Duodenal mucosa (tissue), 2 donors: ENCODE data around the gene SCRN1.

Experiments
- H3K27ac ChIP-seq: one replicate; pipeline ENCODE4 v1.7.0; 2013; ENCODE audit warnings: low read depth, low read length
- H3K27me3 ChIP-seq, 2 donors: one replicate each; pipeline ENCODE4 v1.7.0; 2013; ENCODE audit warnings: low read length in 2 of 2, control low read depth in 1 of 2; ENCODE audit not compliant: insufficient read depth in 2 of 2, control insufficient read depth in 1 of 2
- H3K36me3 ChIP-seq, 2 donors: one replicate each; pipeline ENCODE4 v1.7.0; 2013; ENCODE audit warnings: low read length in 2 of 2, control low read depth in 1 of 2; ENCODE audit not compliant: insufficient read depth in 2 of 2, control insufficient read depth in 1 of 2
- H3K4me1 ChIP-seq, 2 donors: one replicate each; pipeline ENCODE4 v1.7.0; 2013; ENCODE audit warnings: low read length in 2 of 2, control low read depth in 1 of 2; ENCODE audit not compliant: insufficient read depth in 2 of 2, control insufficient read depth in 1 of 2
- H3K4me3 ChIP-seq, 2 donors: one replicate each; pipeline ENCODE4 v1.7.0; 2013; ENCODE audit warnings: low read length in 2 of 2, low read depth in 1 of 2
- H3K9ac ChIP-seq, 2 donors: one replicate each; pipeline ENCODE4 v1.7.0; 2013; ENCODE audit warnings: low read length in 2 of 2, low read depth in 1 of 2
- H3K9me3 ChIP-seq, 2 donors: one replicate each; pipeline ENCODE4 v1.7.0; 2013; ENCODE audit warnings: low read length in 2 of 2, control low read depth in 1 of 2; ENCODE audit not compliant: control insufficient read depth in 1 of 2

The SCRN1 gene

GRCh38 chr7:30010021-30010420, 20.4 kb upstream of the SCRN1 start:
- Histone ChIP-seq H3K4me1 (no peaks in the 10 kb centered on the region), H3K36me3 (peaks cover 0 to 7% of the 10 kb centered on the region in 2 donors), H3K9me3 (no peaks in the 10 kb centered on the region), H3K4me3 (no peak overlapping the region), H3K27ac (no peak overlapping the region), H3K9ac (no peak overlapping the region), H3K27me3 (no peaks in the 10 kb centered on the region)

GRCh38 chr7:30005464-30005863, 15.9 kb upstream of the SCRN1 start:
- H3K36me3 ChIP-seq: no peaks in the 10 kb centered on the region
- no peak overlapping the region for H3K9ac ChIP-seq
- H3K27me3 ChIP-seq: no peaks in the 10 kb centered on the region
- H3K4me3 ChIP-seq: no peak overlapping the region
- no peaks in the 10 kb centered on the region for H3K4me1 ChIP-seq
- no peak overlapping the region for H3K27ac ChIP-seq
- H3K9me3 ChIP-seq: no peaks in the 10 kb centered on the region

- no peaks in the 10 kb centered on the region for H3K4me1 ChIP-seq
- no peak overlapping the region for H3K4me3 ChIP-seq
- H3K27ac ChIP-seq: no peak overlapping the region
- no peak overlapping the region for H3K9ac ChIP-seq
- H3K9me3 ChIP-seq: no peaks in the 10 kb centered on the region
- no peaks in the 10 kb centered on the region for H3K36me3 ChIP-seq
- H3K27me3 ChIP-seq: no peaks in the 10 kb centered on the region
Observed at GRCh38 chr7:30003098-30003497, 13.5 kb upstream of the SCRN1 start.

- H3K9me3 ChIP-seq: no peaks in the 10 kb centered on the region
- H3K4me3 ChIP-seq: no peak overlapping the region
- H3K9ac ChIP-seq: no peak overlapping the region
- no peaks in the 10 kb centered on the region for H3K36me3 ChIP-seq
- H3K4me1 ChIP-seq: no peaks in the 10 kb centered on the region
- H3K27ac ChIP-seq: no peak overlapping the region
- H3K27me3 ChIP-seq: no peaks in the 10 kb centered on the region
Observed at GRCh38 chr7:30001998-30002397, 12.4 kb upstream of the SCRN1 start.

GRCh38 chr7:29998489-29998888, 8.9 kb upstream of the SCRN1 start:
- Histone ChIP-seq H3K9ac (no peak overlapping the region), H3K4me1 (no peaks in the 10 kb centered on the region), H3K4me3 (no peak overlapping the region), H3K36me3 (no peaks in the 10 kb centered on the region), H3K9me3 (peaks cover 4 to 6% of the 10 kb centered on the region in 2 donors), H3K27me3 (no peaks in the 10 kb centered on the region), H3K27ac (no peak overlapping the region)

- H3K4me3 ChIP-seq: no peak overlapping the region
- H3K9me3 ChIP-seq: peaks cover 4 to 7% of the 10 kb centered on the region in 2 donors
- H3K27ac ChIP-seq: no peak overlapping the region
- no peak overlapping the region for H3K9ac ChIP-seq
- H3K27me3 ChIP-seq: no peaks in the 10 kb centered on the region
- no peaks in the 10 kb centered on the region for H3K4me1 ChIP-seq
- no peaks in the 10 kb centered on the region for H3K36me3 ChIP-seq
Observed at GRCh38 chr7:29996321-29996720, 6.7 kb upstream of the SCRN1 start.

DNA sequence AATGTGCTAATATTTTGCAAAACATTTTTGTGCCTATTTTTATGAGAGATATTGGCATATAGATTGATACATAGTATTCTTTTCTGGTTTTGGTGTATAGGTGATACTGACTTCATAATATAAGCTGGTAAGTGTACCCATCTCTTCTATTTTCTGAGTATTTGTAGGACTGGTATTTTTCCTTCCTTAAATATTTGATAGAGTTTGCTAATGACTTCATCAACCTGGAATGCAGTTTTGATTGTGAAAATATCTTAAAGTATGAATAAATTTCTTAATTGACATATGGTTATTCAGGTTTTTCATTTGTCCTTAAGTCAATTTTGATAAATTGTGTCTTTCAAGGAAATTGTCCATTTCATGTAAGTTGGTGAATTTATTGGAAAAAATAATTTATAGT, 6.1 kb upstream of the SCRN1 start:
- Histone ChIP-seq H3K9me3 (peaks cover 4 to 7% of the 10 kb centered on the region in 2 donors), H3K4me3 (no peak overlapping the region), H3K9ac (no peak overlapping the region)

GRCh38 chr7:29993140-29993539, 3.5 kb upstream of the SCRN1 start:
- H3K4me3 ChIP-seq: no peak overlapping the region

More for the DNA sequence above, 6.1 kb upstream of the SCRN1 start:
- Histone ChIP-seq H3K4me1 (no peaks in the 10 kb centered on the region), H3K27ac (no peak overlapping the region), H3K36me3 (no peaks in the 10 kb centered on the region), H3K27me3 (peaks cover 0 to 3% of the 10 kb centered on the region in 2 donors)

GRCh38 chr7:29991937-29992336, 2.3 kb upstream of the SCRN1 start:
- H3K4me3 ChIP-seq: no peak overlapping the region
- H3K36me3 ChIP-seq: no peaks in the 10 kb centered on the region
- peaks cover 8% of the 10 kb centered on the region in 2 donors for H3K27me3 ChIP-seq
- H3K4me1 ChIP-seq: peaks cover 4 to 15% of the 10 kb centered on the region in 2 donors
- peaks cover 4 to 7% of the 10 kb centered on the region in 2 donors for H3K9me3 ChIP-seq
- no peak overlapping the region for H3K9ac ChIP-seq
- H3K27ac ChIP-seq: no peak overlapping the region

More at GRCh38 chr7:29993140-29993539, 3.5 kb upstream of the SCRN1 start:
- Histone ChIP-seq H3K9ac (no peak overlapping the region), H3K27me3 (peaks cover 3 to 8% of the 10 kb centered on the region in 2 donors), H3K4me1 (peaks cover 1 to 8% of the 10 kb centered on the region in 2 donors), H3K27ac (no peak overlapping the region), H3K9me3 (peaks cover 4 to 7% of the 10 kb centered on the region in 2 donors), H3K36me3 (no peaks in the 10 kb centered on the region)

DNA sequence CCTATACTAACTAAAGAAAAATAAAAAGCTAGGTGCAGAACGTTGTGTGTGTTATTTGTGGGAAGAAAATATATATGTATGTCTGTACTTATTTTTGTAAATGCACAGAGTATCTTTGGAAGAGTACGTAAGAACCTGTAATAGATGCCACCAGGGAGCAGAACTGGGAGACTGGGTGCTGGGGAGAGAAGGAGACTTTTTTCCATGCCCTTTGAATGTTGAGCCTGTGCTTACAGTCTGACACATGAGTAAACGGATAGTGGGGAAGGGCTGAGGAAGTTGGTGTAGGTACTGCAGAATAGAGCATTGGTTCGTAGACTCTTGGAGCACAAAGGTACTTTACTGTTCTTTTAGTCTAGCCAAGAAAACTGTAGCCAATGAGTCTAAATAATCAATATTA, 1.3 kb upstream of the SCRN1 start:
- H3K9me3 ChIP-seq: peaks cover 0 to 2% of the 10 kb centered on the region in 2 donors
- peaks cover 8% of the 10 kb centered on the region in 2 donors for H3K27me3 ChIP-seq
- H3K4me1 ChIP-seq: peaks cover 4 to 15% of the 10 kb centered on the region in 2 donors
- H3K9ac ChIP-seq: no peak overlapping the region
- H3K27ac ChIP-seq: no peak overlapping the region
- no peaks in the 10 kb centered on the region for H3K36me3 ChIP-seq
- no peak overlapping the region for H3K4me3 ChIP-seq
